OCI-LY3 (cell line): Measurements from ENCODE around the gene ABHD17C.

Source experiments
- CTCF ChIP-seq: fragments of 200-600, 300-600 bp; sonication (generic); IDR thresholded peaks from 2 replicates; pipeline ENCODE4 v1.5.1; 2014; ENCODE audit warnings: antibody characterized with exemption, low read length, low read depth
- EZH2phosphoT487 ChIP-seq: fragments of 200-600 bp; shearing (Covaris generic); IDR thresholded peaks from 2 replicates; pipeline ENCODE4 v1.6.1; 2018; ENCODE audit warnings: antibody characterized with exemption, mixed run types, low read depth

GRCh38 chr15:80743189-80743833 is 48.2 kb downstream of the ABHD17C start:
- TF ChIP-seq CTCF (no peak), EZH2phosphoT487 (no peak)
